Stimulated activated naive CD8-positive, alpha-beta T cell treated with anti-CD3 and anti-CD28 coated beads, Interleukin-15, Interleukin-2, amounts not matched to agents 100 U/mL and 50 U/mL, for 24 hours (primary cell): Measurements from ENCODE around the gene POLR2J.
"Not testable (repeated sequence)": the region's sequence is repeated elsewhere in the genome, so short reads cannot be mapped to it uniquely, and the experiment has no call there.

Experiments used
- ATAC-seq: fragments of 150-1000 bp; cut with Tn5 transposase; one replicate; pipeline ENCODE4 v1.10.0; 2021
- DNase-seq: peaks from one replicate; pipeline ENCODE4 v3.0.0; 2021

Gene POLR2J

GRCh38 chr7:102478314-102479208 lies at the start of gene POLR2J:
POLR2J (minus strand) TSS chr7:102478922; CDS start chr7:102478860, 62 bp downstream.
- peak; percentile 86 for DNase-seq
- peak; percentile 88 for ATAC-seq

DNA sequence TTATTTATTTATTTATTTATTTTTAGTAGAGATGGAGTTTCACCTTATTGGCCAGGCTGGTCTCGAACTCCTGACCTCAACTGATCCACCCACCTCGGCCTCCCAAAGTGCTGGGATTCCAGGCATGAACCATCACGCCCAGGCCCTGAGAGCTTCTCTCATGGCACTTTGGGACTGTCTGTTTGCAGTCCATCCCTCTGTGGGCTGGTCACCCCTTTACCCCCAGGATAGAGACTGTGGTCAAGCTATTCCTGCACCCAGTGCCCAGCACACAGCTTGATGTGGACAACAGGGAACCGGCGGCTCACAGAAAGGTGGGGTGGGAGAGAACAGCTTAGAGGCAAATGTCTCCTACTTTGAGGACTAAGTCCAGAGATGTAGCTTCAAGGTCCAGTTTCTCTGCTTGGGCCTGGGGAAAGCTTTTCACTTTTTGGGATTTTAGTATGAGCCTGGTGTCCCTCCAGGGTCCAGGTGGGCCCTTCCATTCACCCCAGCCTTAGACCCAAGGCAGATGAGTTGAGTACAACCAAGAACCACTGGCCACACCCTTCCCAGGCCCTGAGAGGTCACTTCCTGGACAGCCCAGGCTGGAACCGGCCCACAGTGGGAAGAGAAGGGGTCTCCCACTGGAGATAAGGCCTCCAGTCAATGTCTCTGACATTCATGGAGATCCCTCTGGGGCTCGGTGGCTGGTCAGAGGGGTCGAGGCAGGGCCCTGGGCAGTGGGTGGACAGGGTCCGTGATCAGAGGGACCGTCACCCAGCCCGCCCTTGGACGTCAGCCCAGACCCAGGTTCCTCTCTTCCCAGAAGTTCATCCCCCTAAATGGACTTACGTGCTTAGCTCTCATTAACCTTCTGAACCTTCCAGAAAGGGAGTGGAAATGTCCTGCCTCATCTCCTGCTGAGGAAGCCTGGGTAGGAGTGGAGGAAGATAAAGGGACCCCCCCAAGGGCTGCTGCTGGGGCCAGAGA lies 49.4 kb upstream of the POLR2J start:
- DNase-seq, ATAC-seq: not testable (repeated sequence)

DNA sequence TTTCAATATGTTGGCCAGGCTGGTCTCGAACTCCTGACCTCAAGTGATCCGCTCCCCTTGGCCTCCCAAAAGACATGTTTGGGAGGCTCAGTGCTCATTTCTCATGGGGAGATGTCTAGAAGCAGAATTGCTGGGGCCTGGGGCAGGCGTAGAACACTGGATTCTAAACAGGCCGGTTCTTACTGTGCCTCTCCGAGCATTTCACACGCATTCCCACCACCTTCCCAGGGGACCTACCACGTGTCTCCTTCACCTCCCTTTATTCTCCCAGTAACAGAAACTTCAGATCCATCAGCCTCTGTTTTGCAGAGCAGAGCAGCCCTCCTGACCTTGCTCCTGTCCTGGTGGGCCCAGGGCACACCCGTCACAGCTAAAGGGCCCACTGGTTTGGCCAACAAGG lies 48.5 kb upstream of the POLR2J start:
- ATAC-seq, DNase-seq: not testable (repeated sequence)

GRCh38 chr7:102524803-102525202 lies 46.1 kb upstream of the POLR2J start:
- not testable (repeated sequence) for ATAC-seq, DNase-seq

- ATAC-seq = not testable (repeated sequence)
Measured at GRCh38 chr7:102520797-102521196, 42.1 kb upstream of the POLR2J start.

GRCh38 chr7:102517550-102518147 lies 38.9 kb upstream of the POLR2J start, which contains the start of gene RASA4B:
RASA4B (minus strand) TSS chr7:102517777; CDS start chr7:102517710, 67 bp downstream.
- DNase-seq = not testable (repeated sequence)
- ATAC-seq = peak; percentile 89

More at GRCh38 chr7:102520797-102521196, 42.1 kb upstream of the POLR2J start:
- not testable (repeated sequence) for DNase-seq

DNA sequence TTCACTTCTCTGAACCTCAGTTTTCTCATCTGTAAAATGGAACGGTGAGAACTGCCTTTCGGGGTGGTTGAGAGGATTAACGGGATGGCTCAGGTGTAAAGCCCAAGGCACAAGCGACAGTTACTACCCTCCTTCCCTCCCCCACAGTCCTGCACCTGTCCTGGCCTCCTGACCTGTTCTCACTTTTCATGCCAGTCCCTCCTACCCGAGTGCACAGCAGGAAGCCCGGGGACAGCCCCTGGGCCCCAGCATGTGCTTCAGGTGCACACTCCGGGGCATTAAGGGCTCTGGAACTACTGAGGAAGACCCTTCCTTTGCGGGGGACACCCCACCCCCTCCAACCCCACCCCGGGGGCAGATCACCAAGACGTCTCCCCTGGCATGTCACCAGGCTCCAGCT lies 38.2 kb upstream of the POLR2J start:
- peak; percentile 11 for ATAC-seq

DNA sequence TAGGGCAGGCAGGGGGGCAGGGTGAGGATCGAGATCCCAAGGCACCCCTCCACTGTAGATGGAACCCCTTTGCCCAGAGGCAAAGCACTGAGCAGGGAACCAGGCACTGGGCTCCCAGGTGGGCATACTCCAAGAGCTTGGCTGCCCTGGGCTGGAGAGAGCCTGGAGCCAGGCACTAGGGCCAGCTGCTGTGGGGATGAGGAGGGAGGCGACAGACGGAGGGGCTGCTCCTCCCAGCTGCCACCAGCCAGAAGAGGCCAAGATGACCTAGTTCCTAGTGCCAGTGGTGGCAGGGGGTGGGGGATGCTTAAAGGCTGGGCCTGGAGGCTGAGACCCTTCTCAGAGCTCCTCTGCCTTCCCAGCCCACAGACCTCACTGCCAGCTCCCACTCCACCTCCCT lies 37.2 kb upstream of the POLR2J start:
- ATAC-seq, DNase-seq: not testable (repeated sequence)

More for the DNA sequence above, 38.2 kb upstream of the POLR2J start:
- DNase-seq = not testable (repeated sequence)

DNA sequence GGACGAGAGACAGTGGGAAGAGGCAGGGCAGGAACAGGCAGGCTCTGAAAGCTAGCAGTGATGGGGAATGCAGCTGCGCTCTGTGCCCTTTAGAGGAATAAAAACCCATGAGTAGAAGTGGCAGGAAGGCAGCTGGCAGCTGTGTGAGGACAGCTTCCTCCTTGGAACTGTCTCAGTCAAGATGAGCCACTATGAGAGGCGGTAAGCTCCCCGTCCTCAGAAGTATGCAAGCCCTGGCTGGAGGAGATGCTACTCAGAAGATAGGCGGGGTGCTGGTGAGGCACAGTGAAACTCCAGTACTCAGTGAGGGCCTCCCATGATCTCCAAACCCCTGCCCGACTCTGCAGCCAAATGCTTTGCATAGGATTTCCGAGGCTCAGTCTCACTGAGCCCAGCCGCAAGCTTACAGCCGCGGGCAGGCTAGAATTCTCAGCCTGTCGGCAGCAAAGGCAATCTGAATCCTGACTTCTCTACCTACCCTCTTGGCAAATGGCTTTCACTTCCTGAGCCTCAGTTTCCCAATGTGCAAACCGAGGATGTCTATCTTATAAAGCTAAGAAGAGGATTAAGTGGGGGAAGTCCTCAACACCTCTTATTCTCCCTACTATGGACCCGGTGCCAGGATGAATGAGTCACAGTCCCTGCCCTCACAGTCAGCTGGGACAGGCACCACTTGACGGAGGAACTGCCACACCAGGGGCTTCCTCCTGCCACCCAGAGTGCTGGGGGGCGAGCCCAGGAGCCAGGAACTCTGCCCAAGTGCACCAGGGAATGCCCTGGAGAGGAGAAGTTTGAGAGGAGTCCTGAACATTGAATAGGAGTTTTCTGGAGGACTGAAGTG lies 36.4 kb upstream of the POLR2J start:
- peak; percentile 6 for DNase-seq
- peak; percentile 16 for ATAC-seq

DNA sequence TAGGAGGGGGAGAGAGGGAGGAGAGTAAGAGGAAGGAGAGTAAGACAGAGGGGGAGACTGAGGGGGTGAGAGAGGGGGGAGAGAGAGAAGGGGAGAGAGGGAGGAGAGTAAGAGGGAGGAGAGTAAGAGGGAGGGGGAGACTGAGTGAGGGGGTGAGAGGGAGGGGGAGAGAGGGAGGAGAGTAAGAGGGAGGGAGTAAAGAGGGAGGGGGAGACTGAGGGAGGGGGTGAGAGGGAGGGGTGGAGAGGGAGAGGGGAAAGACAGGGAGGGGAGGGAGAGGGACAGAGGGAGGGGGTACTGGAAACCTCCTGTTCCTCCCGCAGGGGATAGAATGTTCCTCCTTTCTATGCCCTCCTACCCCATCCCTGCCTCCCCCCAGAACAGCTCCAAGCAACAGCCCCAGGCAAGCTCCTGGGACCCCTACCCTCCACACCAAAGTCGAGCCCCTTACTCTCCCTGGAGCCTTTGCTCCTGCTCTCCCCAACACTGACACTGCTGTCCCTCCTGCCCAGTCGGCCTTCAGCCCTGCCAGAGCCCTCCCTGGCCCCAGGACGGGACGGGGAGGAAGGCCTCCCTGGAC lies 34.0 kb upstream of the POLR2J start:
- ATAC-seq = not testable (repeated sequence)
- DNase-seq = peak; percentile 3

GRCh38 chr7:102511860-102512522 lies 33.3 kb upstream of the POLR2J start:
- peak; percentile 59 for ATAC-seq
- not testable (repeated sequence) for DNase-seq

GRCh38 chr7:102510575-102510974 lies 31.9 kb upstream of the POLR2J start:
- DNase-seq, ATAC-seq: not testable (repeated sequence)

GRCh38 chr7:102507410-102508088 lies 28.8 kb upstream of the POLR2J start:
- ATAC-seq, DNase-seq: not testable (repeated sequence)

- DNase-seq, ATAC-seq: not testable (repeated sequence)
Measured at GRCh38 chr7:102505298-102506185, 26.8 kb upstream of the POLR2J start.

- ATAC-seq = not testable (repeated sequence)
Measured at GRCh38 chr7:102503141-102503540, 24.4 kb upstream of the POLR2J start.

GRCh38 chr7:102498321-102498720 lies 19.6 kb upstream of the POLR2J start:
- ATAC-seq, DNase-seq: not testable (repeated sequence)

More at GRCh38 chr7:102503141-102503540, 24.4 kb upstream of the POLR2J start:
- DNase-seq = not testable (repeated sequence)

DNA sequence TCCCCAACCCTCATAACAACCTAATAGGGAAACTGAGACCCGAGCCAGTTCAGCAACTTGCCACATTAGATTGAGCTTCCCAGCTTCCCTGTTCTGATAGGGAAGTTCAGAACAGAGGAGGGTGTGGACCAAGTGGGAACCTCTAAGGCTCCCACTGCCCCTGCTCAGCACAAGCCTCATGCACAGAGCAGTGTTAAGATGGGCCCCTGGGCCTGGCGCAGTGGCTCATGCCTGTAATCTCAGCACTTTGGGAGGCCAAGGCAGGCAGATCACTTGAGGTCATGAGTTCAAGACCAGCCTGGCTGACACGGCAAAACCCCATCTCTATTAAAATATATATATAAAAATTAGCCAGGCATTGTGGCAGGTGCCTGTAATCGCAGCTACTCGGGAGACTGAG lies 18.6 kb upstream of the POLR2J start:
- DNase-seq, ATAC-seq: not testable (repeated sequence)

- DNase-seq, ATAC-seq: not testable (repeated sequence)
Measured at GRCh38 chr7:102496861-102497260, 18.1 kb upstream of the POLR2J start.
